ENCODE data around the gene FLT4.
"Not testable (repeated sequence)": the region's sequence is repeated elsewhere in the genome, so short reads cannot be mapped to it uniquely, and the experiment has no call there.

Gene FLT4

GRCh38 chr5:180668835-180669596 is 19.6 kb upstream of the FLT4 start:
- TF ChIP-seq CTCF (IDR thresholded peaks at IDR 0.05; ENCODE audit: low read length, missing control alignments), result no peak

GRCh38 chr5:180666812-180667211 is 17.4 kb upstream of the FLT4 start:
- DNase-seq (ENCODE audit: low read depth), result no peak
- TF ChIP-seq CTCF (IDR thresholded peaks at IDR 0.05; ENCODE audit: low read length, missing control alignments), result no peak
- H3K4me3 ChIP-seq (replicated peaks; ENCODE audit: low read depth, low read length), result no peak overlapping the region

More at GRCh38 chr5:180668835-180669596, 19.6 kb upstream of the FLT4 start:
- DNase-seq (ENCODE audit: low read depth), result no peak
- no peak overlapping the region for H3K4me3 ChIP-seq (replicated peaks; ENCODE audit: low read depth, low read length)

GRCh38 chr5:180665682-180666404 is 16.4 kb upstream of the FLT4 start:
- no peak overlapping the region for H3K4me3 ChIP-seq (replicated peaks; ENCODE audit: low read depth, low read length)
- no peak for TF ChIP-seq CTCF (IDR thresholded peaks at IDR 0.05; ENCODE audit: low read length, missing control alignments)
- DNase-seq (ENCODE audit: low read depth), result no peak

GRCh38 chr5:180658774-180659564 is 9.6 kb upstream of the FLT4 start:
- no peak for DNase-seq (ENCODE audit: low read depth)
- no peak for TF ChIP-seq CTCF (IDR thresholded peaks at IDR 0.05; ENCODE audit: low read length, missing control alignments)
- no peak overlapping the region for H3K4me3 ChIP-seq (replicated peaks; ENCODE audit: low read depth, low read length)

- not testable (repeated sequence) for H3K4me3 ChIP-seq (replicated peaks; ENCODE audit: low read depth, low read length); DNase-seq (ENCODE audit: low read depth)
Observed at GRCh38 chr5:180655243-180655642, 5.8 kb upstream of the FLT4 start.

GRCh38 chr5:180652771-180653170 is 3.4 kb upstream of the FLT4 start:
- no peak for DNase-seq (ENCODE audit: low read depth)
- no peak overlapping the region for H3K4me3 ChIP-seq (replicated peaks; ENCODE audit: low read depth, low read length)
- TF ChIP-seq CTCF (IDR thresholded peaks at IDR 0.05; ENCODE audit: low read length, missing control alignments), result no peak

GRCh38 chr5:180652346-180652745 is 2.9 kb upstream of the FLT4 start:
- no peak overlapping the region for H3K4me3 ChIP-seq (replicated peaks; ENCODE audit: low read depth, low read length)
- DNase-seq (ENCODE audit: low read depth), result no peak
- TF ChIP-seq CTCF (IDR thresholded peaks at IDR 0.05; ENCODE audit: low read length, missing control alignments), result no peak

Data from fibroblast of pulmonary artery (primary cell).